GM12872 (cell line): ENCODE measurements around the gene PDE4B.

Source experiments
- TF ChIP-seq, protein P1 (sequence below): IDR thresholded peaks from 3 replicates; pipeline ENCODE4 v1.5.1; 2011; ENCODE audit warnings: low read depth, mild to moderate bottlenecking, low read length, moderate library complexity; ENCODE audit not compliant: insufficient read depth

The PDE4B gene

DNA sequence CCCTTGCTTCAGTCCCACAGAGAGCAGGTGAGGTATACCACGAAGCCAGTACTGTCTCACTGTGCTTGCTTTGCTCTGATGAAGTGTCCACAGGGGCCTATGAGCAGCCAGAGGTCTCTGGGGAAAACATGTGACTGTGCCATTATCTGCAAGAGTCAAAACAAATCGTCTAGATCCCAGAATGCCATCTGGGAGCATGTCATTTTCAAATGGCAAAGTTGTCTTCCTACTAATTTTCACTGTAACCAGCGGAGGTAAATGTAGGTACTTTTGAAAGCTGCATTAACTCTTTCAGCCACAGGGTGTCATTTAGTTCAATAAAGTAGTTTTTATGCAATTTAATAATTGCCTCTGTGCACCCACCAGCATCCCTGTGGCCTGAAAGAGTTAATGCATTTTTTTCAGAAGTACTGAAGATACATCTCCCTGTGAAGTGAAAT is 567.6 kb downstream of the PDE4B start:
- TF ChIP-seq, protein P1, sequence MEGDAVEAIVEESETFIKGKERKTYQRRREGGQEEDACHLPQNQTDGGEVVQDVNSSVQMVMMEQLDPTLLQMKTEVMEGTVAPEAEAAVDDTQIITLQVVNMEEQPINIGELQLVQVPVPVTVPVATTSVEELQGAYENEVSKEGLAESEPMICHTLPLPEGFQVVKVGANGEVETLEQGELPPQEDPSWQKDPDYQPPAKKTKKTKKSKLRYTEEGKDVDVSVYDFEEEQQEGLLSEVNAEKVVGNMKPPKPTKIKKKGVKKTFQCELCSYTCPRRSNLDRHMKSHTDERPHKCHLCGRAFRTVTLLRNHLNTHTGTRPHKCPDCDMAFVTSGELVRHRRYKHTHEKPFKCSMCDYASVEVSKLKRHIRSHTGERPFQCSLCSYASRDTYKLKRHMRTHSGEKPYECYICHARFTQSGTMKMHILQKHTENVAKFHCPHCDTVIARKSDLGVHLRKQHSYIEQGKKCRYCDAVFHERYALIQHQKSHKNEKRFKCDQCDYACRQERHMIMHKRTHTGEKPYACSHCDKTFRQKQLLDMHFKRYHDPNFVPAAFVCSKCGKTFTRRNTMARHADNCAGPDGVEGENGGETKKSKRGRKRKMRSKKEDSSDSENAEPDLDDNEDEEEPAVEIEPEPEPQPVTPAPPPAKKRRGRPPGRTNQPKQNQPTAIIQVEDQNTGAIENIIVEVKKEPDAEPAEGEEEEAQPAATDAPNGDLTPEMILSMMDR, result peak; percentile 57

DNA sequence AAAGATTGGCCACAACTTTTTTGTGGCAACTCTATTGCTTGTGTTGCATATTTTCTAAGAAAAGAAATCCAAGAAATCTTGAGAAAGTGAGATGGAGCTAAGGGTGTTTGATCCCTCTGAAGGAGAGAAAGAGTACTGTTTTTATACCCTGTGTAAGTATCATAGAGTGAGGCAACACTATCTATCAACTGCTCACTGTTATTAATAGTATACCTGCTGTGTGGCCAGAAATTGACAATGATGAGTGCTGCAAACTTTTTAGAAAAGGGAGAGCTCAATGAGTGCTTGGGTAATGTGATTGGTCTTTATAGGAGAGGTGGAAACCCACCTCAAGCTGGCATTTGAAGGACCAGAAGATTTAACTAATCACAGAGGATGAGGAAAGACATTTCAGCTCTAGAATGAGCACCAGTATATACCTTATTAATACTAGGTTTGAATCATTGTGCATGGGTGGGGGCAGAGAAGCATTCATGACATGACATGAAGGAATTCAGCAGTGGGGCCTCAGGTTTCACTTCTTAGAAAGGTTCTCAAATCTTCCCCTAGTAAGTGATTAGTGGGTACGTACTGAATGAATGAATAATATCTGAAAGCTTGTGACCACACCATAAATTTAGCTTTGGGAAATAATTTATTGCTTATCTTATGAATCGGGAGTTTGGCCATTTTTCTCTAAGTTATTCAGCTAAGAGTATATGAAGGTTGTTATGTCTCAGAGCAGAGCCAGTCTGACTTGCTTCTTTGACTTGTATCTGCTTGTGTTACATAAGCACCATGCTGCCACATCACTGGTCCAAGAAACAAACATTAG is 572.1 kb downstream of the PDE4B start:
- TF ChIP-seq, protein P1, result no peak

DNA sequence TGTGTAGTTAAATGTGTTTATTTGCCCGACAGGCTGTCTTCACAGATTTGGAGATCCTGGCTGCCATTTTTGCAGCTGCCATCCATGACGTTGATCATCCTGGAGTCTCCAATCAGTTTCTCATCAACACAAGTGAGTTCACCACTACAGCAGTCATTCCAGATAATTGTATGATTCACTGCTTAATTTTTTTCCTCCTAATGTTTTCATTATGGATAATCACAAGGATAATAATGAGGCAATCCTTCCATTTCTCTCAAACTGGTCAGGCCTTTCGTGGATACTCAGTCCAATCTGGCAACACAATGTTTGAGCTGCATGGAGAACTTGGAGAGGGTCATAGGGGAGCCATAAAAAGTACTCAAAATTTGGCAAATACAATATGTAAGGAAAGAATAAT is 572.9 kb downstream of the PDE4B start:
- TF ChIP-seq, protein P1, result no peak

GRCh38 chr1:66366634-66367033 is 573.9 kb downstream of the PDE4B start:
- TF ChIP-seq, protein P1, result no peak

- TF ChIP-seq, protein P1, result no peak
These were observed 574.7 kb downstream of the PDE4B start for GRCh38 chr1:66367369-66367768.

DNA sequence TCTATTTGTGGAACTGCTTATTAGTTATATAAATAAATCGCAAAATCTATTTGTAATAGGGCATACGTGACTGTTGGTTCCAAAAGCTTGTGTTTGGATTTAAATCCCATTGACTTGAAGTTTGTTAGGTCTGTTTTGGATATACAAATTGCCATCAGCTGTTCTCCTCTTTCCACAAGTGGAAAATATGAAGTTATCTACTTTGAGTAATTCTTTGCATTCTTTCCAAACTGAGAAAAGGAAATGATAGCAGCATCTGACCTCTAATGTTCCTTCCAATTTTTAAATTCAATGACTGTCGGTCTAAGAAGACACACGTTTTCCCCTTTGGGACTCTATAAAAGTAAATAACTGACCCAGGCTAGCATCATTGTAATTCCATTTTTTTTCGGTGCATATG is 575.6 kb downstream of the PDE4B start:
- TF ChIP-seq, protein P1, result no peak

DNA sequence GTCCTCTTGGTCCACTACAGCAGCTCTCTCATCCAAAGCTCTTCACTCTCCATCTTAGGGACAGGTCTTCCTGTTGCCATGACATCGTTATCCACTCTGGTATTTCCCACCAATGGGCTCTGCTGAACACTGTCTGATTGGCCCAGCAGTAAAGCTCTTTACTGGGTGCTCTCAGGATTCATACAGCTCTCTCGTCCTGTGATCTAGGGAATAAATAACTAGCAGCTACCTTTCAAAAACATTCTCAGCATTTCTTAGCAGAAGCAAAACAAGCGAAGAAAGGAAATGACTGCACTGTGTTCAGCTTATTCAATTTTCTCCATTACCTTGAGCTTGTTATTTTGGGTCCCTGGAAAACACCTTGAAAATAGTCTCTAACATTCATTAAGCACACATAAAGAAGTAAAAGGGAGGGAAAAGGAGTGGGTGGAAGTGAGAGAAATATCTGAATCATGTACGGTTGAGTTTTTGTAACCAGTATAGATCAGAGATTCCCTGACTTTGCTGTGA is 577.8 kb downstream of the PDE4B start:
- TF ChIP-seq, protein P1, result no peak
